HT1080 (cell line): Measurements from ENCODE around the gene HAND1. TPM values are rescaled to one million over a fixed set of nuclear protein-coding genes. Genes with fewer than 3 reads are reported as not detected.

ENCODE experiments used
- DNase-seq: peaks from one replicate; pipeline ENCODE4 v3.0.0-alpha.2; 2015; ENCODE audit warnings: low read depth
- total RNA-seq: library from RNA; depleted of rRNA; stranded (reverse); fragments of >200 nt; shearing (Covaris generic); gene quantifications from 2 replicates; pipeline ENCODE4 v1.2.3, GENCODE V29; 2014

The HAND1 gene
- total RNA-seq, 1 experiment from 2014 or later: not detected

DNA sequence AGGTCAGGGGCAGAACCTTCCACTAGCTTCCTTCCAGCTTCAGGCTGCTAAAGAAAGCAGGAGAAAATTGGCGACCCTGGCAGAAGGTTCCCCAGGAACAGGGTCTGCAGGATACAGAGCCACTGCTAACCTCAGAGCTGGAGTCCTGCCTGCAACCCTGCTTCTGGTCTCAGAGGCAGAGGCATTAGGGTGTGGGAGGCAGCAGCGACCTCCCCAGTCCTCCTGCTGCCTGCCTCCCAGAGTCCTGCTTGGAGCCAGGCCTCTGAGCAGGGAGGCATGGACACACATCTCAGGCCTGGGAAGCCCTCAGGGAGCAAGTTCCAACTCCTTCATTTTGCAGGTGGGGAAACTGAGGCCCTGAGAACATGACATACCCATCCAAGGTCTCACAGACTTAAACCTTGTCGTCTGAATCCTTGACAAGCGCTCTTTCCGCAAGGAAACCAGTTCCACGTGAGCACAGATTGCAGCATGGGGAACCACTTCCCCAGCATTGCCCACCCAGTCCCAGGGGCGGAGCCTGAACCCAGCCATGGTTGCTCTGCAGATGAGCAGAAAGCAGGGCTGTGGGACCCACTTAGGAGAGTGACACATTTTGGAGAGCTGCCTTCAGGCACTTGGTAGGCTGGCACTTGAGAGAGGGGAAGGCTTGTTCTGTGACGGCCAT, 28.2 kb upstream of the HAND1 start:
- no peak for DNase-seq

GRCh38 chr5:154505567-154505966, 27.5 kb upstream of the HAND1 start:
- DNase-seq: no peak

- DNase-seq: no peak
Observed at GRCh38 chr5:154503698-154504039, 25.6 kb upstream of the HAND1 start.

DNA sequence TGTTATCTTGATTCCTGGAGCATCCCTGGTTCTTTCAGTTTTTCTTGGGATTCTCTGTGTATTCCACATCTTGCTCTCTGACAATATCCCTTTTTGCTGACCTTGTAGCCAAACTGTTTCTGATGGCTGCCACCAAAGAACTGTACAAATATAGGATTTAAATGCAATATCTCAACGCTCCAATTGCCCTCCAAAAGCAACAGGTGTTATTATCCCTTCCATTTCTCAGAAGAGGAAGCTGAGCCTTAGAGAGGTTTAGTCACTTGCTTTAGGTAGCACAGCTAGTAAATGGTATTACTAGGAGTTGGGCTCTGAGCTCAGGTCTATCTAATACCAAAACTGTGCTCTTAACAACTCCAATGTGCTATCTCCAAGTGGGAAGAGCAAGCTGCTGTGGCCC, 24.2 kb upstream of the HAND1 start:
- DNase-seq: no peak

- no peak for DNase-seq
Observed at GRCh38 chr5:154501566-154501965, 23.5 kb upstream of the HAND1 start.

GRCh38 chr5:154498994-154499393, 21.0 kb upstream of the HAND1 start:
- DNase-seq: no peak

DNA sequence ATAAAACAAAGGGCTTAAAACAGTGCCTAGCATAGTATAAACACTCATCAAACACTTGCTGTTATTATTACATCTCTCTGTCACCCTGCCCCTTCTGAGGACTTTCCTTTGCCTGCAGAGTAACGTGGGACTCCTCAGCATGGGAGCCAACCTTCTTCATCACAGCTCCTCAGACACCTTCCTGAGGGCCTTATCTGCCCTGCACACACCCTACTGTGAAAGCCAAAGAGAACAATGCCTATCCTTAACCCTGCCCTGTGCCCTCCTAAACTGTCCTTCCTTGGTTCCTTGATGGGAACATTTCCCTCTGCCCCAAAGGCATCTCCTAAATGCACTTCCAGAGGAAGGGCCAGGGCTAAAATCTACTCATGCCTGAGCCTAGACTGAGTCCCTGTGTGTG, 20.6 kb upstream of the HAND1 start:
- no peak for DNase-seq

DNA sequence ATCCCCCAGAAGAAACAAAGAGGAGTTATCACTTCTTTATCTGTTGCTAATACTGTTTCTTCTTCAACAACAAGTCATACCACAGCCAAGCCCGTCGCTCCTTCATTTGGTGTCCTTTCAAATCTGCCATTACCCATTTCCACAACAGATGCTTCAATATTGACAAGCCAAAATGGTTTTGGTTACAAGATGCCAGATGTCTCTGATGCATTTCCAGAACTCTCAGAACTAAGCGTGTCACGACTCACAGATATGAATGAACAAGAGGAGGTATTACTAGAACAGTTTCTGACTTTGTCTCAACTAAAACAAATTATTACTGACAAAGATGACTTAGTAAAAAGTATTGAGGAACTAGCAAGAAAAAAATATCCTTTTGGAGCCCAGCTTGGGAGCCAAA, 16.0 kb upstream of the HAND1 start:
- no peak for DNase-seq

DNA sequence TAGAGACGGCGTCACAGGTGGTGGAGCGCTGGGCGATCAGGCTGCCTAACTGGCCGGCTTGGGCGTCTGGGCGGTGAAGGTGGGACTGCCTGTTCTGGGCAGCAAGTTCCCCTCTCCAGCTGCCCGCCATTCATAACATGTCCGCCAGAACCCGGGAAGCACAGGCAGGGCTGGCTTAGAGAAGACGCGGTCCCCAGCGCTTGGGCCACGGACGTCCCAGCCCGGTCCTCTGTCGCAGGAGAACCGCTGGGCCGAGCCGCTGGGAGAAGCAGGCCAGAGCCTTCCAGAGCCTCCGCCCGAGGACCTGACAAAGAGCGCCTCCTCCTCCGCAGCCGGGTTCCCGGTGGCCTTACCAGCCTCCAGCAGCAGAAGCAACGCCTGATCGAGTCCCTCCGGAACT, 15.2 kb upstream of the HAND1 start:
- DNase-seq: no peak

GRCh38 chr5:154491941-154492340, 13.9 kb upstream of the HAND1 start:
- DNase-seq: no peak

- no peak for DNase-seq
Observed at GRCh38 chr5:154487541-154487940, 9.5 kb upstream of the HAND1 start.

DNA sequence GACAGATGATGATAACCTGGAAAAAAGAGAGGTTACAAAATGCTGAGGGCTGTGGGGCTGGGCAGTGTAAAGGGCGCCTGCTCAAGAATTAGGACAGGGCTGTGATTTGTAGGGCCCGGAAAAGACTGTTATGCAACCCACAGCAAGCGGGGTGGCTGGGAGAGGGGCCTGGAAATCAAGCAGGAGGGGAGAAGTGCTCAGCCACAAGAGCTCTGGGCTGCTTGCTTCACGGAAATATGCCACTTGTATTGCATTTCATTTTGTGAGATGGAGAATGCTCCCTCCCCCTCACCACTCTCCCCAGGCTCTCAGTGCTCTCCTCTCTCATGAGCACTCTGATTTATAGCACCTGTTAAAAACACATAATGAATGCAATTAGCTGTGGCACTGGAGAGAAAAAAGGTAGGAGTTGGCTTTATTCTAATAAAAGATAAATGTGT, 8.4 kb upstream of the HAND1 start:
- DNase-seq: no peak

GRCh38 chr5:154485850-154486426, 7.9 kb upstream of the HAND1 start:
- DNase-seq: no peak

GRCh38 chr5:154485096-154485491, 7.1 kb upstream of the HAND1 start:
- no peak for DNase-seq

- DNase-seq: no peak
Observed at GRCh38 chr5:154484393-154485095, 6.5 kb upstream of the HAND1 start.

DNA sequence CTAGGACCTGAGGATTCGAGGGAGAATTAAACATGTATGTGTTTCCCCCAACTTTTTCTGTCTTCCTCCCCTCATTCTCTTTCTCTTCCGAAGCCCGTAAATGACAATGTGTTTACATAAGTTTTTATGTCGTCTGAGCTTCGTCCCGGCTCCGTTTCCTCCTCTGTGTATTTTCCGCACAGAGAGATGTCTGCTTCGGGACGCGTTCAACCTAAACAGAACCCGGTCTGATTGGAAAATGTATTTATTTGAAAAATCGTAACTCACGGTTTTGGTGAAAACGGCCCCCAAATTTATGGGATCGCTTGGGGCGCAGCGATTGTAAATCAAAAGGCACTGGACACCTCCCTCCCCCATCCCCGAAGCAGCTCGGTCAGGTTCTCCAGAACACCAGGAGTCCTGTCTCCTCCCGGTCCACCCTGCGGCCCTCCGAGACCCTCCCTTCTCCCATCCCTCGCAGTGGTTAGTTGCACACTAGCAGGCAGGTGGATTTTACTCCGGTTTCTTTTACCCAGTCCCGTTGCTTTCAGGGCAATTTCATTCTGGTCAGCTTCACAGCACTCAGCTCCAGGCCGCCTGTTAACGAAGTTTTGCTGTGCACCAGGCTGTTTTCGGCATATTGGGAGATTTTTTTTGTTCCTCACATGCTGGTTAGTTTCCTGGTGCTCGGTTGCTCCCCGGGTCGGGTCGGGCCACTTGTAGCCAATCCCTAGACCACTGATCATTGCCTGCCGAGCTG, 5.8 kb upstream of the HAND1 start:
- no peak for DNase-seq

GRCh38 chr5:154482528-154483449, 4.8 kb upstream of the HAND1 start:
- no peak for DNase-seq

DNA sequence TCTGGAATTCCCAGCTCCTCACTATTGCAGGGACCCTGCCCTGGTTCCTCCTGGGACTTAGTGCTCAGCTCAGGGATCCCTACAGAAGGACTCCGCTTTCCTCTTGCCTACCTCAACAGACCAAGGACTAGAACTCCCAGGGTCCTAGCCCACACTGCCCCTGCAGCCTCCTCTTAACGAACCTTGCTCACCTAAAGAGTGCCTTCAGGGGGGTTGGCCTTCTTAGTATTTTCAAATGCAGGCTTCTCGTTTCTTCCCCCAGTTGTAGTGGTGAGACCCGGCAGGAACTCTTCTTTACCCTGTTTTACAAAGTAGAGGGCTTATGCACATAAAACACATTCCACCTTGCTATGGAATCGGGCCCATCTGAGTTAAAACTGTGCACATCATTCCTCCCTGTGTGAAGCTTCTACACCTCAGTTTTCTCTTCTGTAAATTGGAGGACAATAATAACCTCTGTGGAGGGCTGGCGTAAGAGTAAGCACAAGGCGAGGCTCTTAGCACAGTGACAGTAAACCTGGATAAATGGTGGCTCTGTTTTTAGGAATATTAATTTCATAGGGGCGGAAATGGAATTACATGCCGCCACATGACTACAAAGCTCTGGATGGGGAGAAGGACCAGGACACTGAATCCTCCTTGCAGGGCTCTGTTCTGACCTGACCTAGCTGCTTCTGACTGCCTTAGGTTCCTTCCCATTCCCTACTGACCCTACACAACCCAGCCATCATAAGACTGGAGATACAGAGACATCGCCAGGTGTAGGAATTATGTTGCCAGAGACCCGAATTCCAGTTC, 3.8 kb upstream of the HAND1 start:
- no peak for DNase-seq

- DNase-seq: no peak
Observed at GRCh38 chr5:154480847-154481246, 2.8 kb upstream of the HAND1 start.
